ENCODE data around the gene FAM13C.

- no peak for TF ChIP-seq ZNF143 (CRISPR knock-in tag; IDR thresholded peaks at IDR 0.05)
- TF ChIP-seq POLR2A (conservative IDR thresholded peaks at IDR 0.05), result no peak
- TF ChIP-seq NELFE (IDR thresholded peaks at IDR 0.05; ENCODE audit: insufficient read depth, insufficient read length), result no peak
- TF ChIP-seq, protein P1, sequence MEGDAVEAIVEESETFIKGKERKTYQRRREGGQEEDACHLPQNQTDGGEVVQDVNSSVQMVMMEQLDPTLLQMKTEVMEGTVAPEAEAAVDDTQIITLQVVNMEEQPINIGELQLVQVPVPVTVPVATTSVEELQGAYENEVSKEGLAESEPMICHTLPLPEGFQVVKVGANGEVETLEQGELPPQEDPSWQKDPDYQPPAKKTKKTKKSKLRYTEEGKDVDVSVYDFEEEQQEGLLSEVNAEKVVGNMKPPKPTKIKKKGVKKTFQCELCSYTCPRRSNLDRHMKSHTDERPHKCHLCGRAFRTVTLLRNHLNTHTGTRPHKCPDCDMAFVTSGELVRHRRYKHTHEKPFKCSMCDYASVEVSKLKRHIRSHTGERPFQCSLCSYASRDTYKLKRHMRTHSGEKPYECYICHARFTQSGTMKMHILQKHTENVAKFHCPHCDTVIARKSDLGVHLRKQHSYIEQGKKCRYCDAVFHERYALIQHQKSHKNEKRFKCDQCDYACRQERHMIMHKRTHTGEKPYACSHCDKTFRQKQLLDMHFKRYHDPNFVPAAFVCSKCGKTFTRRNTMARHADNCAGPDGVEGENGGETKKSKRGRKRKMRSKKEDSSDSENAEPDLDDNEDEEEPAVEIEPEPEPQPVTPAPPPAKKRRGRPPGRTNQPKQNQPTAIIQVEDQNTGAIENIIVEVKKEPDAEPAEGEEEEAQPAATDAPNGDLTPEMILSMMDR (IDR thresholded peaks at IDR 0.05 in 2 of 3, conservative IDR thresholded peaks at IDR 0.05 in 1 of 3; ENCODE audit: insufficient read depth in 2 of 3, low read depth in 1 of 3, low read length in 3 of 3), result no peak
- no peak for TF ChIP-seq POLR2AphosphoS5 (IDR thresholded peaks at IDR 0.05; ENCODE audit: control insufficient read depth, insufficient read depth, low read depth, low read length)
- TF ChIP-seq ZBTB7A (IDR thresholded peaks at IDR 0.05; ENCODE audit: borderline replicate concordance, control insufficient read depth, low read depth, low read length), result no peak
Observed at GRCh38 chr10:59301067-59301754, 61.1 kb downstream of the FAM13C start.
